GM12892 (cell line): ENCODE measurements around the gene EFCAB11. TPM values are rescaled to one million over a fixed set of nuclear protein-coding genes. Genes with fewer than 3 reads are reported as not detected.

Experiments
- DNase-seq: peaks from one replicate; pipeline ENCODE4 v3.0.0; 2011; ENCODE audit not compliant: insufficient read length
- FAIRE-seq: peaks from 2 replicates; lab custom pipeline; 2011; peaks lifted over from hg19 to GRCh38; lab: Jason Lieb, UNC
- POLR2A ChIP-seq: IDR thresholded peaks from 2 replicates; pipeline ENCODE4 v1.6.1; 2011; ENCODE audit warnings: low read depth, low read length, control low read depth
- POLR2AphosphoS5 ChIP-seq: IDR thresholded peaks from 2 replicates; pipeline ENCODE4 v1.6.1; 2011; ENCODE audit warnings: low read depth, low read length, control low read depth
- TAF1 ChIP-seq: IDR thresholded peaks from 2 replicates; pipeline ENCODE4 v1.6.1; 2011; ENCODE audit warnings: low read depth, mild to moderate bottlenecking, control low read depth, low read length, borderline replicate concordance
- polyA plus RNA-seq: library from polyadenylated mRNA; unstranded; fragments of >200 nt; gene quantifications from one replicate; pipeline ENCODE4 v1.2.1, GENCODE V29; 2012; ENCODE audit warnings: missing spikeins, inconsistent platforms; ENCODE audit not compliant: missing spikeins

The EFCAB11 gene, protein sequence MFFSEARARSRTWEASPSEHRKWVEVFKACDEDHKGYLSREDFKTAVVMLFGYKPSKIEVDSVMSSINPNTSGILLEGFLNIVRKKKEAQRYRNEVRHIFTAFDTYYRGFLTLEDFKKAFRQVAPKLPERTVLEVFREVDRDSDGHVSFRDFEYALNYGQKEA
- 11.0 TPM for polyA plus RNA-seq

DNA sequence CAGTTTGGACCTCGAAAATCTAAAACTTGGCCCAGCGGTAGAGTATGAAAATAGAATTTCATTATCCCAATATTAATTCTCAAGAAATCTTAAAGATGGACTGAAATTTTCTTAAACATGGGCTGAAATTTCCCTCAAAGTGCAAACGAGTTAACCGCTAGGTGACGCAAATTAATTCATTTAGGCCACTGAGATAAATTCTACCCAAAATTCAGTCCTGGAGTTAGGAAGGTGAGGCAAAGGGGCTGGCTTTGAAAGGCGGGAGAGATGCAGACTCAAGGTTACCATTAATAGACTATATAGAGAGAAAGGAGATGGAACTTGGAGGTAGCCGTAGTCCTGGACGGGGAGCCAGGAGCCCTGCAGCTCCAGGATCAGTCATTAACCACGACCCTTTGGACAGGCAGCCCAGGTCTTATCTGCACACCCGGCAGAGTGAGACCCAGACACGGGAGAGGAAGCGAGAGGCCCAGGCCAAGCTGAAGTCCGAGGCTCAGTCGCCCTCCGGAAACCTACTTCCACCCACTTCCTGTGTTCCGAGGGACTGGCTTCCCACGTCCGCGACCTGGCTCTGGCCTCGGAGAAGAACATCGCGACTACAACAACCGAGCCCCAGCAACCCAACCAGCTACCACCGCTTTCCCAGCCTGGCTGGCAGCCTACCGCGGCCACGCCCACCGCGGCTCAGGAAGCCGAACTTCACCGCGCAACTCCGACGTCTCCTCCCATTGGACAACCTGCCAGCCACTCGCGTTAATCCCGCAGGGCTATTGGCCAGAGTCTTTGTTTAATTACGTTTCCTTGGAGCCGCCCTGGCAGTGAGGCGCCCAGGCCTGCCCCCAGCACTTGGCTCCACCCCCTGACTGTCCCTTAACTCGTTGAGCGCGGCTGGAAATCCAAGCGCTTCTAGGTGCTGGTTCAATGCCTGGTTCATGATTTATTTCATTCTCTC lies at the start of gene EFCAB11:
TSS of gene EFCAB11 (minus strand) at position 661 of the 952 bp plus-strand sequence. CDS start at position 591, 70 bp downstream.
- peak; percentile 99 for FAIRE-seq
- DNase-seq, result peak; percentile 75
- TF ChIP-seq POLR2AphosphoS5 (peak; percentile 72), TAF1 (peak; percentile 15; the same call in 1 of the 2 replicates), POLR2A (peak; percentile 71; the same call in 1 of the 2 replicates)

GRCh38 chr14:90003526-90004307 lies 49.2 kb upstream of the EFCAB11 start:
- TF ChIP-seq POLR2A (no peak), POLR2AphosphoS5 (no peak), TAF1 (no peak)
- DNase-seq, result no peak
- no peak for FAIRE-seq

GRCh38 chr14:90000935-90001334 lies 46.4 kb upstream of the EFCAB11 start:
- TF ChIP-seq POLR2A, result no peak
- no peak for TF ChIP-seq POLR2AphosphoS5
- no peak for TF ChIP-seq TAF1
- FAIRE-seq (no peak), DNase-seq (no peak)

GRCh38 chr14:89996963-89997362 lies 42.4 kb upstream of the EFCAB11 start:
- DNase-seq (no peak), FAIRE-seq (no peak)
- no peak for TF ChIP-seq POLR2A

- DNase-seq, result no peak
- no peak for TF ChIP-seq POLR2A
- TF ChIP-seq TAF1, result no peak
- no peak for TF ChIP-seq POLR2AphosphoS5
- no peak for FAIRE-seq
Observed at GRCh38 chr14:89992273-89992672, 37.7 kb upstream of the EFCAB11 start.

DNA sequence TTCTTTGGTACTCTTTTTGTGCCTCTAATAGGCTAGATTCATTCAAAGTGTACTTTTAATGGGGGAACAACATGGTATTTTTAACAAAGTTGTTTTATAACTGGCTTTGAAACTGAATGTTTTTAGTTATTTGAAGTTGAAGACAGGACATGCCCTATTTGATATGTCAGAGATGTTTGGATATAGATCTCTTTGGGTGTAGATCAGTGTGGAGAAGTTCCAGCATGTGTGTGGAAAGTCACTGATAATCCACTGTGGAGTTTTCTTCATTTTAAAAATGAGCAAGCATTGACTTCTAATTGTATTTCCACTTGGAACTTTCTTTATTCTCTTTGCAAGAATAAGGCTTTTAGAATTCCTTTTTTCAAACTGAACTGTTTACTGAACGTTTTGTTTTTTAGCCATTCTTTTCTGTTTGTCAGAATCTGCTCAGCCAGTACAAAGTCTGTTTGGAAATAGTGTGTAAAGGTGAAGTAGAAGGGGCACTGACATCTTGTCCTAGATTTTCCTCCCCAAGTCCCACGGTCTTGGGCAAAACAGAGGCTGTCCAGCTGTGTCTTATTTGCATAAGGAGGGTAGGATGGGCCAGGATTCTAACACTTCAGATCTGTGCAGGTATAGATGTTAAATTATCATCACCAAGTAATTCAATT lies 36.2 kb upstream of the EFCAB11 start:
- FAIRE-seq, result no peak
- no peak for DNase-seq
- TF ChIP-seq TAF1, result no peak
- TF ChIP-seq POLR2A, result no peak
- no peak for TF ChIP-seq POLR2AphosphoS5

- TF ChIP-seq POLR2AphosphoS5 (no peak), POLR2A (no peak), TAF1 (no peak)
- DNase-seq, result no peak
- no peak for FAIRE-seq
Observed at GRCh38 chr14:89990218-89990617, 35.7 kb upstream of the EFCAB11 start.

GRCh38 chr14:89988787-89989186 lies 34.3 kb upstream of the EFCAB11 start:
- no peak for FAIRE-seq
- TF ChIP-seq TAF1 (no peak), POLR2AphosphoS5 (no peak), POLR2A (no peak)

DNA sequence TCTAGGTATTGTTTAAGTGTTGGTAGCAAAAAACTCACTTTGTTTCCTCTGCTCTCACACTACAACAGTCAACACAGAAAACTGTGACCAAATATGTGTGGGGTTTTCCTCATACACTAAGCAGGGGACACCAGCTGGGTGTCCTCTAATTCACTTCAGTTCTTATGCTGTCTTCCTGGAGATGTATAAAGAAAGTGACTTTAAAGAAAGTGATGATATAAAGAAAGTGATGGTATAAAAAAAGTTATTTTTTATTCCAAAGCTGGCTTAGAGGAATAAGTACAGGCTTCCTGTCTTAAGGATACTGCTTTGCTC lies 32.6 kb upstream of the EFCAB11 start:
- FAIRE-seq (no peak), DNase-seq (no peak)

More at GRCh38 chr14:89988787-89989186, 34.3 kb upstream of the EFCAB11 start:
- DNase-seq, result no peak

GRCh38 chr14:89986462-89987160 lies 32.1 kb upstream of the EFCAB11 start:
- DNase-seq, result no peak
- TF ChIP-seq POLR2AphosphoS5, result no peak
- TF ChIP-seq POLR2A, result no peak
- no peak for TF ChIP-seq TAF1
- FAIRE-seq, result no peak

More for the DNA sequence above, 32.6 kb upstream of the EFCAB11 start:
- no peak for TF ChIP-seq POLR2A
- TF ChIP-seq POLR2AphosphoS5, result no peak
- TF ChIP-seq TAF1, result no peak
